ENCODE results near the gene CSTF2. TPM values are rescaled to one million over a fixed set of nuclear protein-coding genes. Genes with fewer than 3 reads are reported as not detected.
A peak's percentile ranks its signal among the peaks of the same experiment; 100 is the strongest.

Gene CSTF2
- polyA plus RNA-seq, 1 donor (not counting 4 experiments of a cell fraction or from before 2014, with no cell fraction given): 29.5 TPM

GRCh38 chrX:100830143-100830542 is 10.0 kb downstream of the CSTF2 start:
- no peak for TF ChIP-seq CTCF (optimal IDR thresholded peaks at IDR 0.05 in 1 of 3, IDR thresholded peaks at IDR 0.05 in 1 of 3, conservative IDR thresholded peaks at IDR 0.05 in 1 of 3; ENCODE audit: extremely low read depth in 1 of 3, insufficient read depth in 2 of 3, low read length in 3 of 3)
- TF ChIP-seq EZH2 (IDR thresholded peaks at IDR 0.05; ENCODE audit: low read length): no peak
- no peaks in the 10 kb centered on the region for H3K36me3 ChIP-seq (ENCODE audit: control insufficient read depth in 2 of 2, extremely low read depth in 1 of 2, insufficient read depth in 2 of 2, low read length in 2 of 2)
- no peak overlapping the region for H3K4me2 ChIP-seq (ENCODE audit: control insufficient read depth, extremely low read depth, insufficient read depth, low read depth, low read length)

GRCh38 chrX:100830547-100830946 is 10.4 kb downstream of the CSTF2 start:
- TF ChIP-seq EZH2 (IDR thresholded peaks at IDR 0.05; ENCODE audit: low read length): no peak
- TF ChIP-seq CTCF (optimal IDR thresholded peaks at IDR 0.05 in 1 of 3, IDR thresholded peaks at IDR 0.05 in 1 of 3, conservative IDR thresholded peaks at IDR 0.05 in 1 of 3; ENCODE audit: extremely low read depth in 1 of 3, insufficient read depth in 2 of 3, low read length in 3 of 3): no peak
- FAIRE-seq (no peak), DNase-seq (ENCODE audit: low read depth, low spot score) (no peak)
- no peak overlapping the region for H2AFZ ChIP-seq (ENCODE audit: control insufficient read depth, low read length)
- H3K4me1 ChIP-seq (ENCODE audit: control insufficient read depth, extremely low read depth, insufficient read depth, low read length): no peaks in the 10 kb centered on the region
- no peaks in the 10 kb centered on the region for H3K79me2 ChIP-seq (ENCODE audit: control insufficient read depth, insufficient read depth, low read length)
- H3K4me3 ChIP-seq (ENCODE audit: control insufficient read depth in 2 of 3, extremely low read depth in 1 of 3, insufficient read depth in 2 of 3, low read depth in 1 of 3, low read length in 3 of 3): no peak overlapping the region
- H3K27ac ChIP-seq (ENCODE audit: control insufficient read depth, insufficient read depth, low read length): no peak overlapping the region
- H3K36me3 ChIP-seq (ENCODE audit: control insufficient read depth in 2 of 2, extremely low read depth in 1 of 2, insufficient read depth in 2 of 2, low read length in 2 of 2): no peaks in the 10 kb centered on the region
- dilution Hi-C loops (cut with MboI; ENCODE audit: extremely low pct_ligation_motif_present, low sequenced_read_pairs): no loop called here
- H3K9me3 ChIP-seq (ENCODE audit: control insufficient read depth, low read depth, low read length): no peaks in the 10 kb centered on the region
- no peaks in the 10 kb centered on the region for H3K9me1 ChIP-seq (ENCODE audit: control insufficient read depth, extremely low read depth, insufficient read depth, low read length)
- no peaks in the 10 kb centered on the region for H3K27me3 ChIP-seq (ENCODE audit: control insufficient read depth, extremely low read depth, insufficient read depth, low read length)
- H4K20me1 ChIP-seq (ENCODE audit: control insufficient read depth, extremely low read depth, insufficient read depth, low read length): no peaks in the 10 kb centered on the region
- H3K4me2 ChIP-seq (ENCODE audit: control insufficient read depth, extremely low read depth, insufficient read depth, low read depth, low read length): no peak overlapping the region
- H3K9ac ChIP-seq (ENCODE audit: control insufficient read depth, extremely low read depth, insufficient read depth, low read length): no peak overlapping the region

More at GRCh38 chrX:100830143-100830542, 10.0 kb downstream of the CSTF2 start:
- Histone ChIP-seq H3K79me2 (ENCODE audit: control insufficient read depth, insufficient read depth, low read length) (no peaks in the 10 kb centered on the region), H3K9ac (ENCODE audit: control insufficient read depth, extremely low read depth, insufficient read depth, low read length) (no peak overlapping the region), H3K27me3 (ENCODE audit: control insufficient read depth, extremely low read depth, insufficient read depth, low read length) (no peaks in the 10 kb centered on the region), H4K20me1 (ENCODE audit: control insufficient read depth, extremely low read depth, insufficient read depth, low read length) (no peaks in the 10 kb centered on the region), H3K27ac (ENCODE audit: control insufficient read depth, insufficient read depth, low read length) (peak overlapping the region; percentile 39), H3K4me3 (ENCODE audit: control insufficient read depth in 2 of 3, extremely low read depth in 1 of 3, insufficient read depth in 2 of 3, low read depth in 1 of 3, low read length in 3 of 3) (no peak overlapping the region), H3K4me1 (ENCODE audit: control insufficient read depth, extremely low read depth, insufficient read depth, low read length) (no peaks in the 10 kb centered on the region), H2AFZ (ENCODE audit: control insufficient read depth, low read length) (no peak overlapping the region), H3K9me1 (ENCODE audit: control insufficient read depth, extremely low read depth, insufficient read depth, low read length) (no peaks in the 10 kb centered on the region), H3K9me3 (ENCODE audit: control insufficient read depth, low read depth, low read length) (no peaks in the 10 kb centered on the region)
- FAIRE-seq (no peak), DNase-seq (ENCODE audit: low read depth, low spot score) (no peak)
- dilution Hi-C loops (cut with MboI; ENCODE audit: extremely low pct_ligation_motif_present, low sequenced_read_pairs): no loop called here

Data from keratinocyte (primary cell).